Sigmoid colon (tissue), 7 donors: ENCODE data around the gene CEP164. TPM values are rescaled to one million over a fixed set of nuclear protein-coding genes. Genes with fewer than 3 reads are reported as not detected.
A peak's percentile ranks its signal among the peaks of the same experiment; 100 is the strongest.

Experiments used
- DNase-seq: peaks from one replicate; pipeline ENCODE4 v3.0.0-alpha.2; 2019
- H3K27ac ChIP-seq, 4 donors: fragments of 200-600 bp; sonication (generic); one replicate each; pipeline ENCODE4 v1.5.1; 2016 to 2019; ENCODE audit warnings: mild to moderate bottlenecking in 1 of 4
- H3K27me3 ChIP-seq, 3 donors: fragments of 200-600 bp; sonication (generic); one replicate each; pipeline ENCODE4 v1.5.1; 2019; ENCODE audit warnings: mild to moderate bottlenecking in 1 of 3
- H3K36me3 ChIP-seq, 4 donors: fragments of 200-600 bp; sonication (generic); one replicate each; pipeline ENCODE4 v1.5.1; 2016 to 2019
- H3K4me1 ChIP-seq, 4 donors: fragments of 200-600 bp; sonication (generic); one replicate each; pipeline ENCODE4 v1.5.1; 2017 to 2019
- H3K4me3 ChIP-seq, 4 donors: fragments of 200-600 bp; sonication (generic); one replicate each; pipeline ENCODE4 v1.5.1; 2017 to 2019; ENCODE audit warnings: mild to moderate bottlenecking in 2 of 4, moderate library complexity in 1 of 4
- H3K9me3 ChIP-seq, 4 donors: fragments of 200-600 bp in 3 of 4; sonication (generic) in 3 of 4; one replicate each; pipeline versions ENCODE4 v1.5.1 to v1.6.1; 2013 to 2019
- EP300 ChIP-seq, 4 donors: sonication (generic); formaldehyde crosslinking; IDR thresholded peaks; one replicate each; pipeline ENCODE4 v1.6.1; 2017; ENCODE audit warnings: antibody characterized with exemption in 4 of 4
- POLR2A ChIP-seq, 2 donors: fragments of 450-650 bp; IDR thresholded peaks; one replicate each; pipeline ENCODE4 v1.6.1; 2016; ENCODE audit warnings: antibody characterized with exemption in 2 of 2, mild to moderate bottlenecking in 2 of 2, moderate library complexity in 2 of 2
- POLR2AphosphoS5 ChIP-seq, 4 donors: sonication (generic); formaldehyde crosslinking; IDR thresholded peaks; one replicate each; pipeline ENCODE4 v1.6.1; 2017; ENCODE audit warnings: antibody characterized with exemption in 4 of 4
- WGBS, 2 donors: extraction: QIAGEN DNeasy Blood & Tissue Kit; methylation state at CpG; one replicate each; pipeline ENCODE4 v1.1.7; 2013; 5-methylcytosine and 5-hydroxymethylcytosine counted together
- intact Hi-C: fragments of 100-400 bp; cut with DNase I; formaldehyde crosslinking; loops from one replicate; pipeline ENCODE4 v1.15.1; 2023
- polyA plus RNA-seq, 3 donors: library from polyadenylated mRNA; stranded (reverse); fragments of 200-250 nt; gene quantifications; one replicate each; pipeline ENCODE4 v1.2.3, GENCODE V29; 2013
- total RNA-seq, 4 donors: library from RNA; depleted of rRNA; stranded (reverse); fragments of >200 nt; gene quantifications; one replicate each; pipeline ENCODE4 v1.1.0, GENCODE V29; 2016
- TF ChIP-seq, protein P1 (sequence below), 4 experiments: fragments of 450-650 bp in 3 of 4; fragments of 200-600 bp in 1 of 4; IDR thresholded peaks; one replicate each; pipeline ENCODE4 v1.5.1; 2016 to 2019; ENCODE audit warnings: antibody characterized with exemption in 4 of 4, mild to moderate bottlenecking in 3 of 4, moderate library complexity in 2 of 4
- donor health status: healthy with polysubstance abuse.
- donor health status: Bipolar disorder and iron deficiency.
- donor health status: healthy.

Gene CEP164
- total and polyA plus RNA-seq, 7 donors = 1.8 to 40.4 (median 16.3) TPM

DNA sequence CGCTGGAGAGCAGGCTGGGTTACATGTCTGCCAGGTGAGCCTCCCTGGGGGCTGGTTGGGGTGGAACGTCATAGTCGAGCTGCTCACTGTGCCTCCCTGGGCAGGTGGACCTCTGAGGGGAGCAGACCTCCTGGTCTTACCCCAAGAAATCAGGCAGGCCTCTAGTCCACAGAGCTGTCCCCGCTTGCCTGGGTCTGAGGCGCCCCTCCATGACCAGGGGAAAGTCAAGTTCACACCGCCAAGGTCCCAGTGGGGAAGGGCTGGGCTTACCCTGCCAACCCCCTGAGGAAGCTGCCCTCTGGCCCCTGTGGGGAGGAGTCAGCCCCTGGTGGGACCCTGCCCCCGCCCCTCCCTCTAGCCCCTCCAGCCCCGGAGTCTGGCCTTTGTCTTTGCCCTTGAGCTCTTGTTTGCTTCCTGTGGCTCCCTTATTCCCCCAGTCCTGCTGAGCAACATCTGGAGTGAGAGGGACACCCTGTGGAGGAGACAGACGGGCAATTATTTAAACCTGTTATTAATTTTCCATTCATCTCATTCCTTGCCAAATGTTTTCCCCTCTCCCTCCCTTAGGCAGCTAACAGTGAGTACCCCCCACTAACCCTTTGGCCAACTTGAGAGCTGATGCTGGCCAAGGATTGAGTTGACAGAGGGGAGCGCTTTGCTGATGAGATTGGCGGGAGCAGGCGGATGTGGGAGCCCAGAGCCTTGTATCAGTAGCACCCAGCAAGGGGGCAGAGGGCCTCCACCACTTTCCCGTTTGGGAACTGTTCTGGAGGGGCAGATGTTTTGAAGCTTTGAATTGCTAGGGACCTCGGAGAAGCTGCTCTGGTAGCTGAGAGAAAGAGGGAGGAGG, 83.4 kb downstream of the CEP164 start:
- no peak for TF ChIP-seq POLR2A (IDR thresholded peaks at IDR 0.05)
- TF ChIP-seq EP300 (IDR thresholded peaks at IDR 0.05) = no peak
- TF ChIP-seq, protein P1, sequence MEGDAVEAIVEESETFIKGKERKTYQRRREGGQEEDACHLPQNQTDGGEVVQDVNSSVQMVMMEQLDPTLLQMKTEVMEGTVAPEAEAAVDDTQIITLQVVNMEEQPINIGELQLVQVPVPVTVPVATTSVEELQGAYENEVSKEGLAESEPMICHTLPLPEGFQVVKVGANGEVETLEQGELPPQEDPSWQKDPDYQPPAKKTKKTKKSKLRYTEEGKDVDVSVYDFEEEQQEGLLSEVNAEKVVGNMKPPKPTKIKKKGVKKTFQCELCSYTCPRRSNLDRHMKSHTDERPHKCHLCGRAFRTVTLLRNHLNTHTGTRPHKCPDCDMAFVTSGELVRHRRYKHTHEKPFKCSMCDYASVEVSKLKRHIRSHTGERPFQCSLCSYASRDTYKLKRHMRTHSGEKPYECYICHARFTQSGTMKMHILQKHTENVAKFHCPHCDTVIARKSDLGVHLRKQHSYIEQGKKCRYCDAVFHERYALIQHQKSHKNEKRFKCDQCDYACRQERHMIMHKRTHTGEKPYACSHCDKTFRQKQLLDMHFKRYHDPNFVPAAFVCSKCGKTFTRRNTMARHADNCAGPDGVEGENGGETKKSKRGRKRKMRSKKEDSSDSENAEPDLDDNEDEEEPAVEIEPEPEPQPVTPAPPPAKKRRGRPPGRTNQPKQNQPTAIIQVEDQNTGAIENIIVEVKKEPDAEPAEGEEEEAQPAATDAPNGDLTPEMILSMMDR (IDR thresholded peaks at IDR 0.05) = no peak
- no peak for TF ChIP-seq POLR2AphosphoS5 (IDR thresholded peaks at IDR 0.05)
- Histone ChIP-seq H3K4me1 (no peaks in the 10 kb centered on the region), H3K27me3 (no peaks in the 10 kb centered on the region), H3K27ac (no peak overlapping the region), H3K36me3 (peaks cover 6 to 56% (median 23%) of the 10 kb centered on the region in 4 donors), H3K4me3 (no peak overlapping the region), H3K9me3 (peaks cover 0 to 1% (median under 1%) of the 10 kb centered on the region in 4 donors)
- WGBS, 2 donors = 89 to 94% methylated on average over 14 of the region's 14 CpGs
- intact Hi-C loops = no loop called here
- peak; percentile 58 for DNase-seq

DNA sequence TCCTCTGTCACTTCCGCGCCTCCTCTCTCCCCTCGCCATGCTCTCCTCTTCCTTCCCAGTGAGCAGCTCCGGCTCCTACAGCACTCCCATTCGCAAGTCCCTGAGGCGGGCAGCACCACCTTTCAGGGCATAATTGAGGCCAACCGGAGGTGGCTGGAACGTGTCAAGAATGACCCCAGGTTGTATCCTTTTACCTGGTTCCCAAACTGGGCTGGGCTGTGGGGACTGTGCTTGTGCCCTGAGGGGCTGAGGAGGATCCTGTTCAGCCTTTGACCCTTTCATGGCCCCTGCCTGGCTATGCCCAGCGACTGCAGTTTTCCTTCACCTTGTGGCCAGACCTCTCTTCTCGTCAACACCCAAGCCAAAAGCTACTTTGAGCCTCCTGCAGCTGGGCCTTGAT, 84.1 kb downstream of the CEP164 start:
- no peak for TF ChIP-seq POLR2A (IDR thresholded peaks at IDR 0.05)
- H3K9me3 ChIP-seq = no peaks in the 10 kb centered on the region
- intact Hi-C loops = no loop called here
- H3K4me1 ChIP-seq = no peaks in the 10 kb centered on the region
- peak; percentile 48 for DNase-seq
- no peaks in the 10 kb centered on the region for H3K27me3 ChIP-seq
- H3K27ac ChIP-seq = no peak overlapping the region
- peaks cover 6 to 54% (median 22%) of the 10 kb centered on the region in 4 donors for H3K36me3 ChIP-seq
- H3K4me3 ChIP-seq = no peak overlapping the region
- WGBS, 2 donors = 85 to 94% methylated on average over 10 of the region's 10 CpGs

DNA sequence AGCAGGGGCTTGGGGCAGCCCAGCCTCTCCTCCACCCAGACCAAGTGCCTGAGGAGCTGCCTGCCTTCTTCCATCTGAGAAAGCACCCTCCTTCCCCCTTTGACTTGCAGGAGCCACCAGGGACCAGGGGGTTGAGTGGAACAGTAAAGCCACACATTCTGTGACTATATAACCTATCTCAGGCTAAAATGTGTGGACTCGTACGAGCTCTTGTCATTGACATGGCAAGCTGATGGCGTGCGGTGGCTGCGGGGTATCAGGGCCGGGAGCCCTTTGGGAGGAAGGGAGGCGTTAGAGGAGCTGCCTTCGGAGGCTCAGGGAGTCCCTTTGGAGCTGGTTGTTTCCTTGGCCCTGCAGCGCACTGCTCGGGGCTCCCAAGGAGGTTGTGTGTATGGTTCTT, 84.5 kb downstream of the CEP164 start:
- Histone ChIP-seq H3K27me3 (no peaks in the 10 kb centered on the region), H3K36me3 (peaks cover 6 to 54% (median 22%) of the 10 kb centered on the region in 4 donors), H3K9me3 (no peaks in the 10 kb centered on the region), H3K4me1 (no peaks in the 10 kb centered on the region), H3K4me3 (no peak overlapping the region), H3K27ac (no peak overlapping the region)
- intact Hi-C loops = no loop called here
- 86 to 96% methylated on average over 10 of the region's 10 CpGs for WGBS, 2 donors
- peak; percentile 48 for DNase-seq
- TF ChIP-seq EP300 (IDR thresholded peaks at IDR 0.05) = no peak
- TF ChIP-seq POLR2A (IDR thresholded peaks at IDR 0.05) = no peak
- TF ChIP-seq, protein P1 (IDR thresholded peaks at IDR 0.05) = no peak
- TF ChIP-seq POLR2AphosphoS5 (IDR thresholded peaks at IDR 0.05) = no peak

DNA sequence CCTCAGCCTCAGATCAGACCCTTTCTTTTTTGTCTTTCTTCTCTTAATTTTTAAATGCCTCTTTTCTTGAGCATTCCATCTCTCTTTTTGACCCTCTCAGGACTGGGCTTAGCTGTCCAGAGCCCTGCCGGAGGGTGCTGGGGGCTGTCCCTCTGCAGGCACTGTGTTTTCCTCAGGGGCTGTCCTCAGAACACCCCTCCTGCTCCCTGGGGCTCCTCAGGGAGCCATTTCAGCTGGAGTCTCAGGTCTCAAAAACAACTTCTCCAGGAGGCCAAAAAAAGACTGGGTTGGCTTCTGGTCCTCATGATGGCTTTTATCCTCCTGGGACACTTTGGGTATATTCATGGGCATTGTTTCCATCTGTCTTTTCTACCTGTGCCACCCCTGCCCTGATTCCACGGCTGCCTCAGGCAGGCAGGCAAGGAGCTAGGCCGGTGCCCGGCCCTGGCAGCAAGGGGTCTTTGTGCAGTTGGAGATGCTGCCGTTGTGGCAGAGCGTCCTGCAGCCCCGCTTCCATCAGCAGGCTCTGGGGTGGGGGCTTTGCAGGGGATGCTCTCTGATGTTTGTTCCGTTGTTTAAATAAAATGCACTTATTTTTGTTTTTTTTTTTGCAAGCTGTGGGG, 85.1 kb downstream of the CEP164 start:
- peaks cover 5 to 49% (median 20%) of the 10 kb centered on the region in 4 donors for H3K36me3 ChIP-seq
- H3K4me1 ChIP-seq = no peaks in the 10 kb centered on the region
- H3K4me3 ChIP-seq = no peak overlapping the region
- DNase-seq = peak; percentile 18
- intact Hi-C loops = no loop called here
- no peak overlapping the region for H3K27ac ChIP-seq
- H3K27me3 ChIP-seq = no peaks in the 10 kb centered on the region
- TF ChIP-seq, protein P1 (IDR thresholded peaks at IDR 0.05) = no peak
- TF ChIP-seq POLR2A (IDR thresholded peaks at IDR 0.05) (no peak), EP300 (IDR thresholded peaks at IDR 0.05) (no peak), POLR2AphosphoS5 (IDR thresholded peaks at IDR 0.05) (no peak)
- WGBS, 2 donors = 88 to 95% methylated on average over 8 of the region's 8 CpGs
- H3K9me3 ChIP-seq = no peaks in the 10 kb centered on the region

DNA sequence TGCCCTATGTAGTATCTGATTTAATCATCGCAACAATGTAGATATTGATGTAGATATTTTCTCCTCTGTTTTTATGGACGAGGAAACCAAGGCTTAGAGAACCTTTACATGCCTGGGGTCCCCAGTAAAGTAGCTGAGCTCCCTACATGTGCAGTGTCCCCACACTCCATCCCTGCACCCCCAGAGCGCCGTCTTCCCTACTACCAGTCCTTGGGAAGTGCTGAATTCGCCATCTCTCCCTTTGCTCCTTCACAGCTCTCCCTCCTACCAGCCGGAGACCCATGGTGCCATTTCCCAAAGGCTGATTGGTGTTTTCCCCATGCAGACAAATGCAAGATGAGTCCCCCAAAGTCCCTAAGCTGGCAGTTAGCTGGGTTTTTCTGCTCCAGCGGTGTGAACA, 86.0 kb downstream of the CEP164 start:
- no peak overlapping the region for H3K4me3 ChIP-seq
- no peak for TF ChIP-seq EP300 (IDR thresholded peaks at IDR 0.05)
- TF ChIP-seq POLR2AphosphoS5 (IDR thresholded peaks at IDR 0.05) = no peak
- TF ChIP-seq, protein P1 (IDR thresholded peaks at IDR 0.05) = no peak
- no peak for TF ChIP-seq POLR2A (IDR thresholded peaks at IDR 0.05)
- H3K36me3 ChIP-seq = peaks cover 0 to 41% (median 13%) of the 10 kb centered on the region in 4 donors
- H3K27ac ChIP-seq = no peak overlapping the region
- DNase-seq = no peak
- H3K4me1 ChIP-seq = no peaks in the 10 kb centered on the region
- no peaks in the 10 kb centered on the region for H3K9me3 ChIP-seq
- WGBS, 2 donors = 94 to 97% methylated on average over 7 of the region's 7 CpGs
- no peaks in the 10 kb centered on the region for H3K27me3 ChIP-seq
- intact Hi-C loops = no loop called here
